WTC11 (cell line): ENCODE results near the gene CALHM5. TPM values are rescaled to one million over a fixed set of nuclear protein-coding genes. Genes with fewer than 3 reads are reported as not detected.

Source experiments
- ATAC-seq: fragments of 200-7000 bp; cut with Tn5 transposase; 2 replicates; pipeline ENCODE4 v1.10.0; 2021; ENCODE audit warnings: mild to moderate bottlenecking, moderate library complexity
- CTCF ChIA-PET: fragments of 300-600 bp; sonication (Branson Sonifier 250); formaldehyde crosslinking; loops from one replicate; lab custom pipeline; 2021; ENCODE audit warnings: antibody characterized with exemption; lab: Charles Lee
- POLR2A ChIA-PET: fragments of 350-600 bp; sonication (Branson Sonifier 250); formaldehyde crosslinking; loops from one replicate; lab custom pipeline; 2021; ENCODE audit warnings: antibody characterized with exemption; lab: Charles Lee
- DNase-seq: peaks from one replicate; pipeline ENCODE4 v3.0.0; 2021; ENCODE audit warnings: low spot score
- H3K27ac Mint-ChIP-seq: 2 replicates; pipeline ENCODE4 v1.8.0; 2021; ENCODE audit warnings: mixed read lengths
- H3K27me3 Mint-ChIP-seq: 2 replicates; pipeline ENCODE4 v1.8.0; 2021; ENCODE audit warnings: low read depth, mild to moderate bottlenecking, moderate library complexity, mixed read lengths
- H3K36me3 Mint-ChIP-seq: 2 replicates; pipeline ENCODE4 v1.8.0; 2021; ENCODE audit warnings: mixed read lengths
- H3K4me1 Mint-ChIP-seq: 2 replicates; pipeline ENCODE4 v1.8.0; 2022; ENCODE audit warnings: mixed read lengths
- H3K4me3 Mint-ChIP-seq: 2 replicates; pipeline ENCODE4 v1.8.0; 2021; ENCODE audit warnings: mild to moderate bottlenecking, moderate library complexity, mixed read lengths
- H3K9me3 Mint-ChIP-seq: 2 replicates; pipeline ENCODE4 v1.8.0; 2021; ENCODE audit warnings: mixed read lengths
- ELF4 ChIP-seq: sonication (generic); formaldehyde crosslinking; IDR thresholded peaks from 2 replicates; pipeline ENCODE4 v1.8.1; 2022; ENCODE audit warnings: low read depth, mild to moderate bottlenecking, moderate library complexity, missing genetic modification reagents
- EMX1 ChIP-seq: fragments of 250-450 bp; sonication (Bioruptor Pico); IDR thresholded peaks from 2 replicates; pipeline ENCODE4 v1.8.0; 2021; ENCODE audit warnings: mild to moderate bottlenecking
- ESRRA ChIP-seq: sonication (generic); formaldehyde crosslinking; IDR thresholded peaks from 2 replicates; pipeline ENCODE4 v1.8.1; 2022; ENCODE audit warnings: mild to moderate bottlenecking, missing genetic modification reagents, borderline replicate concordance
- GTF2I ChIP-seq: fragments of 250-450 bp; sonication (Bioruptor Pico); conservative IDR thresholded peaks from 2 replicates; pipeline ENCODE4 v1.4.0; 2021; ENCODE audit warnings: mild to moderate bottlenecking
- KAT7 ChIP-seq: sonication (generic); formaldehyde crosslinking; IDR thresholded peaks from 2 replicates; pipeline ENCODE4 v1.8.1; 2023; ENCODE audit warnings: missing genetic modification reagents, mild to moderate bottlenecking, borderline replicate concordance
- NR1H2 ChIP-seq: sonication (generic); formaldehyde crosslinking; IDR thresholded peaks from 2 replicates; pipeline ENCODE4 v1.9.0; 2021; ENCODE audit warnings: mild to moderate bottlenecking, moderate library complexity, missing genetic modification reagents
- NR2C2 ChIP-seq: sonication (generic); formaldehyde crosslinking; IDR thresholded peaks from 2 replicates; pipeline ENCODE4 v1.8.0; 2022; ENCODE audit warnings: mild to moderate bottlenecking, missing genetic modification reagents
- NR3C1 ChIP-seq: sonication (generic); formaldehyde crosslinking; conservative IDR thresholded peaks from 2 replicates; pipeline ENCODE4 v1.8.1; 2023; ENCODE audit warnings: low read depth, mild to moderate bottlenecking, missing genetic modification reagents
- OVOL2 ChIP-seq: fragments of 250-450 bp; sonication (Bioruptor Pico); IDR thresholded peaks from 2 replicates; pipeline ENCODE4 v1.9.0; 2021; ENCODE audit warnings: mild to moderate bottlenecking, borderline replicate concordance
- PRRX2 ChIP-seq: fragments of 250-450 bp; sonication (Bioruptor Pico); IDR thresholded peaks from 2 replicates; pipeline ENCODE4 v1.8.0; 2021; ENCODE audit warnings: mild to moderate bottlenecking
- TEAD1 ChIP-seq: sonication (generic); formaldehyde crosslinking; IDR thresholded peaks from 2 replicates; pipeline ENCODE4 v1.8.0; 2022; ENCODE audit warnings: mild to moderate bottlenecking, missing genetic modification reagents
- TP53 ChIP-seq: sonication (generic); formaldehyde crosslinking; IDR thresholded peaks from 2 replicates; pipeline ENCODE4 v1.8.1; 2023; ENCODE audit warnings: mild to moderate bottlenecking, missing genetic modification reagents
- ZNF121 ChIP-seq: sonication (generic); formaldehyde crosslinking; IDR thresholded peaks from 2 replicates; pipeline ENCODE4 v1.8.0; 2023; ENCODE audit warnings: missing genetic modification reagents
- ZNF138 ChIP-seq: sonication (generic); formaldehyde crosslinking; conservative IDR thresholded peaks from 2 replicates; pipeline ENCODE4 v1.8.1; 2022; ENCODE audit warnings: mild to moderate bottlenecking, moderate library complexity, missing genetic modification reagents
- ZNF219 ChIP-seq: sonication (generic); formaldehyde crosslinking; IDR thresholded peaks from 2 replicates; pipeline ENCODE4 v1.8.0; 2023; ENCODE audit warnings: missing genetic modification reagents, mild to moderate bottlenecking, borderline replicate concordance
- ZNF232 ChIP-seq: sonication (generic); formaldehyde crosslinking; IDR thresholded peaks from 2 replicates; pipeline ENCODE4 v1.8.0; 2022; ENCODE audit warnings: mild to moderate bottlenecking, missing genetic modification reagents
- ZNF671 ChIP-seq: fragments of 250-450 bp; sonication (Bioruptor Pico); IDR thresholded peaks from 2 replicates; pipeline ENCODE4 v1.8.0; 2021; ENCODE audit warnings: mild to moderate bottlenecking
- total RNA-seq: library from RNA; stranded (reverse); gene quantifications from 3 replicates; pipeline ENCODE4 v1.2.3, GENCODE V29; 2021
- TF ChIP-seq, protein P1 (sequence below): sonication (generic); formaldehyde crosslinking; IDR thresholded peaks from 2 replicates; pipeline ENCODE4 v1.8.1; 2022; ENCODE audit warnings: low read depth, missing genetic modification reagents, borderline replicate concordance
- TF ChIP-seq, protein P2 (sequence below): sonication (generic); formaldehyde crosslinking; IDR thresholded peaks from 2 replicates; pipeline ENCODE4 v1.8.1; 2023; ENCODE audit warnings: mild to moderate bottlenecking, missing genetic modification reagents
- TF ChIP-seq, protein P3 (sequence below): fragments of 250-450 bp; sonication (Bioruptor Pico); IDR thresholded peaks from 2 replicates; pipeline ENCODE4 v1.9.0; 2021; ENCODE audit warnings: moderate library complexity, mild to moderate bottlenecking, inconsistent platforms, borderline replicate concordance
- TF ChIP-seq, protein P4 (sequence below): sonication (generic); formaldehyde crosslinking; conservative IDR thresholded peaks from 2 replicates; pipeline ENCODE4 v1.8.1; 2023; ENCODE audit warnings: mild to moderate bottlenecking, low read depth, missing genetic modification reagents, moderate library complexity
- TF ChIP-seq, protein P5 (sequence below): sonication (generic); formaldehyde crosslinking; IDR thresholded peaks from 2 replicates; pipeline ENCODE4 v1.8.0; 2023; ENCODE audit warnings: mild to moderate bottlenecking, missing genetic modification reagents
- TF ChIP-seq, protein P6 (sequence below): fragments of 250-450 bp; sonication (Bioruptor Pico); IDR thresholded peaks from 2 replicates; pipeline ENCODE4 v1.9.0; 2021; ENCODE audit warnings: mild to moderate bottlenecking
- TF ChIP-seq, protein P7 (sequence below): sonication (generic); formaldehyde crosslinking; IDR thresholded peaks from 2 replicates; pipeline ENCODE4 v1.8.0; 2023; ENCODE audit warnings: missing genetic modification reagents

The CALHM5 gene
- total RNA-seq, 1 experiment from 2014 or later: 0.09 TPM

DNA sequence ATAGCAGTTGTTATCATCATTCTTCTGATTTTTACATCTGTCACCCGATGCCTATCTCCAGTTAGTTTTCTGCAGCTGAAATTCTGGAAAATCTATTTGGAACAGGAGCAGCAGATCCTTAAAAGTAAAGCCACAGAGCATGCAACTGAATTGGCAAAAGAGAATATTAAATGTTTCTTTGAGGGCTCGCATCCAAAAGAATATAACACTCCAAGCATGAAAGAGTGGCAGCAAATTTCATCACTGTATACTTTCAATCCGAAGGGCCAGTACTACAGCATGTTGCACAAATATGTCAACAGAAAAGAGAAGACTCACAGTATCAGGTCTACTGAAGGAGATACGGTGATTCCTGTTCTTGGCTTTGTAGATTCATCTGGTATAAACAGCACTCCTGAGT lies 48.1 kb upstream of the CALHM5 start:
- no peak for ATAC-seq
- TF ChIP-seq, protein P1, sequence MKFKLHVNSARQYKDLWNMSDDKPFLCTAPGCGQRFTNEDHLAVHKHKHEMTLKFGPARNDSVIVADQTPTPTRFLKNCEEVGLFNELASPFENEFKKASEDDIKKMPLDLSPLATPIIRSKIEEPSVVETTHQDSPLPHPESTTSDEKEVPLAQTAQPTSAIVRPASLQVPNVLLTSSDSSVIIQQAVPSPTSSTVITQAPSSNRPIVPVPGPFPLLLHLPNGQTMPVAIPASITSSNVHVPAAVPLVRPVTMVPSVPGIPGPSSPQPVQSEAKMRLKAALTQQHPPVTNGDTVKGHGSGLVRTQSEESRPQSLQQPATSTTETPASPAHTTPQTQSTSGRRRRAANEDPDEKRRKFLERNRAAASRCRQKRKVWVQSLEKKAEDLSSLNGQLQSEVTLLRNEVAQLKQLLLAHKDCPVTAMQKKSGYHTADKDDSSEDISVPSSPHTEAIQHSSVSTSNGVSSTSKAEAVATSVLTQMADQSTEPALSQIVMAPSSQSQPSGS (CRISPR knock-in tag): no peak
- TF ChIP-seq, protein P2, sequence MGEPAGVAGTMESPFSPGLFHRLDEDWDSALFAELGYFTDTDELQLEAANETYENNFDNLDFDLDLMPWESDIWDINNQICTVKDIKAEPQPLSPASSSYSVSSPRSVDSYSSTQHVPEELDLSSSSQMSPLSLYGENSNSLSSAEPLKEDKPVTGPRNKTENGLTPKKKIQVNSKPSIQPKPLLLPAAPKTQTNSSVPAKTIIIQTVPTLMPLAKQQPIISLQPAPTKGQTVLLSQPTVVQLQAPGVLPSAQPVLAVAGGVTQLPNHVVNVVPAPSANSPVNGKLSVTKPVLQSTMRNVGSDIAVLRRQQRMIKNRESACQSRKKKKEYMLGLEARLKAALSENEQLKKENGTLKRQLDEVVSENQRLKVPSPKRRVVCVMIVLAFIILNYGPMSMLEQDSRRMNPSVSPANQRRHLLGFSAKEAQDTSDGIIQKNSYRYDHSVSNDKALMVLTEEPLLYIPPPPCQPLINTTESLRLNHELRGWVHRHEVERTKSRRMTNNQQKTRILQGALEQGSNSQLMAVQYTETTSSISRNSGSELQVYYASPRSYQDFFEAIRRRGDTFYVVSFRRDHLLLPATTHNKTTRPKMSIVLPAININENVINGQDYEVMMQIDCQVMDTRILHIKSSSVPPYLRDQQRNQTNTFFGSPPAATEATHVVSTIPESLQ (CRISPR knock-in tag): no peak
- no peak for TF ChIP-seq NR1H2 (CRISPR knock-in tag)
- no peak for TF ChIP-seq ZNF232 (CRISPR knock-in tag)
- TF ChIP-seq ESRRA (CRISPR knock-in tag): no peak
- TF ChIP-seq TEAD1 (CRISPR knock-in tag): no peak
- no peak for TF ChIP-seq ELF4 (CRISPR knock-in tag)
- TF ChIP-seq, protein P3, sequence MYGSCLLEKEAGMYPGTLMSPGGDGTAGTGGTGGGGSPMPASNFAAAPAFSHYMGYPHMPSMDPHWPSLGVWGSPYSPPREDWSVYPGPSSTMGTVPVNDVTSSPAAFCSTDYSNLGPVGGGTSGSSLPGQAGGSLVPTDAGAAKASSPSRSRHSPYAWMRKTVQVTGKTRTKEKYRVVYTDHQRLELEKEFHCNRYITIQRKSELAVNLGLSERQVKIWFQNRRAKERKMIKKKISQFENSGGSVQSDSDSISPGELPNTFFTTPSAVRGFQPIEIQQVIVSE: no peak
- TF ChIP-seq, protein P4, sequence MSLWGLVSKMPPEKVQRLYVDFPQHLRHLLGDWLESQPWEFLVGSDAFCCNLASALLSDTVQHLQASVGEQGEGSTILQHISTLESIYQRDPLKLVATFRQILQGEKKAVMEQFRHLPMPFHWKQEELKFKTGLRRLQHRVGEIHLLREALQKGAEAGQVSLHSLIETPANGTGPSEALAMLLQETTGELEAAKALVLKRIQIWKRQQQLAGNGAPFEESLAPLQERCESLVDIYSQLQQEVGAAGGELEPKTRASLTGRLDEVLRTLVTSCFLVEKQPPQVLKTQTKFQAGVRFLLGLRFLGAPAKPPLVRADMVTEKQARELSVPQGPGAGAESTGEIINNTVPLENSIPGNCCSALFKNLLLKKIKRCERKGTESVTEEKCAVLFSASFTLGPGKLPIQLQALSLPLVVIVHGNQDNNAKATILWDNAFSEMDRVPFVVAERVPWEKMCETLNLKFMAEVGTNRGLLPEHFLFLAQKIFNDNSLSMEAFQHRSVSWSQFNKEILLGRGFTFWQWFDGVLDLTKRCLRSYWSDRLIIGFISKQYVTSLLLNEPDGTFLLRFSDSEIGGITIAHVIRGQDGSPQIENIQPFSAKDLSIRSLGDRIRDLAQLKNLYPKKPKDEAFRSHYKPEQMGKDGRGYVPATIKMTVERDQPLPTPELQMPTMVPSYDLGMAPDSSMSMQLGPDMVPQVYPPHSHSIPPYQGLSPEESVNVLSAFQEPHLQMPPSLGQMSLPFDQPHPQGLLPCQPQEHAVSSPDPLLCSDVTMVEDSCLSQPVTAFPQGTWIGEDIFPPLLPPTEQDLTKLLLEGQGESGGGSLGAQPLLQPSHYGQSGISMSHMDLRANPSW (CRISPR knock-in tag): no peak
- TF ChIP-seq, protein P5, sequence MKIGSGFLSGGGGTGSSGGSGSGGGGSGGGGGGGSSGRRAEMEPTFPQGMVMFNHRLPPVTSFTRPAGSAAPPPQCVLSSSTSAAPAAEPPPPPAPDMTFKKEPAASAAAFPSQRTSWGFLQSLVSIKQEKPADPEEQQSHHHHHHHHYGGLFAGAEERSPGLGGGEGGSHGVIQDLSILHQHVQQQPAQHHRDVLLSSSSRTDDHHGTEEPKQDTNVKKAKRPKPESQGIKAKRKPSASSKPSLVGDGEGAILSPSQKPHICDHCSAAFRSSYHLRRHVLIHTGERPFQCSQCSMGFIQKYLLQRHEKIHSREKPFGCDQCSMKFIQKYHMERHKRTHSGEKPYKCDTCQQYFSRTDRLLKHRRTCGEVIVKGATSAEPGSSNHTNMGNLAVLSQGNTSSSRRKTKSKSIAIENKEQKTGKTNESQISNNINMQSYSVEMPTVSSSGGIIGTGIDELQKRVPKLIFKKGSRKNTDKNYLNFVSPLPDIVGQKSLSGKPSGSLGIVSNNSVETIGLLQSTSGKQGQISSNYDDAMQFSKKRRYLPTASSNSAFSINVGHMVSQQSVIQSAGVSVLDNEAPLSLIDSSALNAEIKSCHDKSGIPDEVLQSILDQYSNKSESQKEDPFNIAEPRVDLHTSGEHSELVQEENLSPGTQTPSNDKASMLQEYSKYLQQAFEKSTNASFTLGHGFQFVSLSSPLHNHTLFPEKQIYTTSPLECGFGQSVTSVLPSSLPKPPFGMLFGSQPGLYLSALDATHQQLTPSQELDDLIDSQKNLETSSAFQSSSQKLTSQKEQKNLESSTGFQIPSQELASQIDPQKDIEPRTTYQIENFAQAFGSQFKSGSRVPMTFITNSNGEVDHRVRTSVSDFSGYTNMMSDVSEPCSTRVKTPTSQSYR (CRISPR knock-in tag): no peak
- TF ChIP-seq PRRX2 (CRISPR knock-in tag): no peak
- no peak for TF ChIP-seq ZNF138 (CRISPR knock-in tag)
- TF ChIP-seq EMX1 (CRISPR knock-in tag): no peak
- TF ChIP-seq GTF2I (CRISPR knock-in tag): no peak
- no peak for TF ChIP-seq ZNF219 (CRISPR knock-in tag)
- H3K9me3 Mint-ChIP-seq: no peaks in the 10 kb centered on the region
- POLR2A ChIA-PET: no interaction called here
- no peak overlapping the region for H3K4me3 Mint-ChIP-seq
- peaks cover 52% of the 10 kb centered on the region for H3K27me3 Mint-ChIP-seq
- DNase-seq: no peak
- H3K36me3 Mint-ChIP-seq: no peaks in the 10 kb centered on the region
- CTCF ChIA-PET: interaction anchor here (1.4 to 1.7 kb wide), 3 partner anchors 18 to 195 kb away, joined by 3 to 5 read pairs (median 4); no protein-coding TSS in a partner anchor
- peaks cover 30% of the 10 kb centered on the region for H3K4me1 Mint-ChIP-seq
- no peak overlapping the region for H3K27ac Mint-ChIP-seq

DNA sequence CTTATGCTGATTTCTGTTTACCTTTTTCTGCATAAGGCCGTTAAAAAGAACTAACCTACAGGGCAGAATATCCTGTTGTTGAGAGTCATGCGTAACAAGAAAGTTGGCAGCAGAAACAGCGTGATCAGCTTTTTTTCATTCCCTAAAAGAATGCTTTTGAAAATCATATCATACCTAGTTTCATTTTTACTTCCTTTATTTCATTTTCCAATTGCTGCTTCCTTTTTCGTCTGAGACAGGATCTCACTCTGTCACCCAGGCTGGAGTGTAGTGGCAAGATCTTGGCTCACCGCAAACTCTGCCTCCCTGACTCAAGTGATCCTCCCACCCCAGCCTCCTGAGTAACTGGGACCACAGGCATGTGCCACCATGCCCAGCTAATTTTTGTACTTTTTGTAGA lies 46.2 kb upstream of the CALHM5 start:
- ChIA-PET CTCF (no interaction called here), POLR2A (no interaction called here)
- Mint-ChIP-seq H3K4me1 (peaks cover 30% of the 10 kb centered on the region), H3K36me3 (no peaks in the 10 kb centered on the region), H3K4me3 (no peak overlapping the region), H3K9me3 (peaks cover 3% of the 10 kb centered on the region; the same call in 1 of the 2 replicates), H3K27me3 (peaks cover 35% of the 10 kb centered on the region), H3K27ac (no peak overlapping the region)
- no peak for DNase-seq
- no peak for ATAC-seq
- TF ChIP-seq NR2C2: no peak
- no peak for TF ChIP-seq PRRX2 (CRISPR knock-in tag)
- no peak for TF ChIP-seq KAT7 (CRISPR knock-in tag)
- no peak for TF ChIP-seq ZNF671 (CRISPR knock-in tag)
- TF ChIP-seq, protein P2 (CRISPR knock-in tag): no peak
- TF ChIP-seq NR3C1 (CRISPR knock-in tag): no peak
- TF ChIP-seq ZNF121: no peak
- TF ChIP-seq, protein P6, sequence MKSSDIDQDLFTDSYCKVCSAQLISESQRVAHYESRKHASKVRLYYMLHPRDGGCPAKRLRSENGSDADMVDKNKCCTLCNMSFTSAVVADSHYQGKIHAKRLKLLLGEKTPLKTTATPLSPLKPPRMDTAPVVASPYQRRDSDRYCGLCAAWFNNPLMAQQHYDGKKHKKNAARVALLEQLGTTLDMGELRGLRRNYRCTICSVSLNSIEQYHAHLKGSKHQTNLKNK (CRISPR knock-in tag): no peak
- TF ChIP-seq OVOL2 (CRISPR knock-in tag): no peak
- TF ChIP-seq, protein P7, sequence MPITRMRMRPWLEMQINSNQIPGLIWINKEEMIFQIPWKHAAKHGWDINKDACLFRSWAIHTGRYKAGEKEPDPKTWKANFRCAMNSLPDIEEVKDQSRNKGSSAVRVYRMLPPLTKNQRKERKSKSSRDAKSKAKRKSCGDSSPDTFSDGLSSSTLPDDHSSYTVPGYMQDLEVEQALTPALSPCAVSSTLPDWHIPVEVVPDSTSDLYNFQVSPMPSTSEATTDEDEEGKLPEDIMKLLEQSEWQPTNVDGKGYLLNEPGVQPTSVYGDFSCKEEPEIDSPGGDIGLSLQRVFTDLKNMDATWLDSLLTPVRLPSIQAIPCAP (CRISPR knock-in tag): no peak
- TF ChIP-seq TP53 (CRISPR knock-in tag): no peak
